Mesodermal cell (in vitro differentiated cells): ENCODE measurements around the gene KLHL6.

Source experiments
- H3K27ac ChIP-seq: 2 replicates; pipeline ENCODE4 v1.7.0; 2013; ENCODE audit warnings: mild to moderate bottlenecking, low read depth, low read length, moderate library complexity; ENCODE audit not compliant: severe bottlenecking
- H3K36me3 ChIP-seq: 2 replicates; pipeline ENCODE4 v1.7.1; 2013; ENCODE audit warnings: mild to moderate bottlenecking, low read length, moderate library complexity; ENCODE audit not compliant: control insufficient read depth, insufficient read depth
- H3K4me1 ChIP-seq: one replicate; pipeline ENCODE4 v1.7.1; 2013; ENCODE audit warnings: mild to moderate bottlenecking, low read length; ENCODE audit not compliant: insufficient read depth, control insufficient read depth, poor library complexity, severe bottlenecking
- H3K4me3 ChIP-seq: 2 replicates; pipeline ENCODE4 v1.7.0; 2013; ENCODE audit warnings: low read length, control low read depth, mild to moderate bottlenecking; ENCODE audit not compliant: insufficient read depth, poor library complexity, severe bottlenecking; ENCODE audit errors: extremely low read depth
- H3K9me3 ChIP-seq: 2 replicates; pipeline ENCODE4 v1.7.1; 2013; ENCODE audit warnings: mild to moderate bottlenecking, low read length, moderate library complexity; ENCODE audit not compliant: control insufficient read depth
- WGBS, 2 experiments: methylation state at CpG; one replicate each; pipeline ENCODE4 v1.1.5; 2013; ENCODE audit warnings: missing lambda C conversion rate in 2 of 2; ENCODE audit not compliant: insufficient coverage in 2 of 2; 5-methylcytosine and 5-hydroxymethylcytosine counted together

The KLHL6 gene

GRCh38 chr3:183491923-183492848, 63.3 kb downstream of the KLHL6 start:
- H3K4me3 ChIP-seq: no peak overlapping the region
- H3K36me3 ChIP-seq: no peaks in the 10 kb centered on the region
- H3K9me3 ChIP-seq: no peaks in the 10 kb centered on the region
- 96 to 97% methylated on average over 41 of the region's 45 CpGs for WGBS, 2 experiments
- H3K4me1 ChIP-seq: no peaks in the 10 kb centered on the region
- H3K27ac ChIP-seq: no peak overlapping the region

GRCh38 chr3:183491109-183491922, 64.2 kb downstream of the KLHL6 start:
- Histone ChIP-seq H3K9me3 (no peaks in the 10 kb centered on the region), H3K4me1 (no peaks in the 10 kb centered on the region), H3K27ac (no peak overlapping the region), H3K36me3 (no peaks in the 10 kb centered on the region), H3K4me3 (no peak overlapping the region)
- 93 to 94% methylated on average over 14 to 19 of the region's 23 CpGs for WGBS, 2 experiments

GRCh38 chr3:183490653-183491052, 64.9 kb downstream of the KLHL6 start:
- WGBS, 2 experiments: 75 to 96% methylated on average over 2 to 4 of the region's 6 CpGs
- Histone ChIP-seq H3K4me3 (no peak overlapping the region), H3K27ac (no peak overlapping the region), H3K4me1 (no peaks in the 10 kb centered on the region), H3K36me3 (no peaks in the 10 kb centered on the region), H3K9me3 (no peaks in the 10 kb centered on the region)

GRCh38 chr3:183490211-183490601, 65.3 kb downstream of the KLHL6 start:
- 92 to 96% methylated on average over 4 to 5 of the region's 9 CpGs for WGBS, 2 experiments
- H3K36me3 ChIP-seq: no peaks in the 10 kb centered on the region
- H3K4me3 ChIP-seq: no peak overlapping the region
- H3K9me3 ChIP-seq: no peaks in the 10 kb centered on the region
- H3K27ac ChIP-seq: no peak overlapping the region
- no peaks in the 10 kb centered on the region for H3K4me1 ChIP-seq

GRCh38 chr3:183489455-183490210, 65.9 kb downstream of the KLHL6 start:
- Histone ChIP-seq H3K4me3 (no peak overlapping the region), H3K27ac (no peak overlapping the region), H3K36me3 (no peaks in the 10 kb centered on the region), H3K4me1 (no peaks in the 10 kb centered on the region), H3K9me3 (no peaks in the 10 kb centered on the region)
- 64 to 87% methylated on average over 3 of the region's 6 CpGs for WGBS, 2 experiments

- Histone ChIP-seq H3K9me3 (no peaks in the 10 kb centered on the region), H3K27ac (no peak overlapping the region), H3K36me3 (no peaks in the 10 kb centered on the region), H3K4me1 (no peaks in the 10 kb centered on the region), H3K4me3 (no peak overlapping the region)
- 57 to 76% methylated on average over 1 to 3 of the region's 3 CpGs for WGBS, 2 experiments
Observed at GRCh38 chr3:183488343-183488742, 67.2 kb downstream of the KLHL6 start.

- Histone ChIP-seq H3K9me3 (no peaks in the 10 kb centered on the region), H3K36me3 (no peaks in the 10 kb centered on the region), H3K4me1 (no peaks in the 10 kb centered on the region), H3K27ac (no peak overlapping the region), H3K4me3 (no peak overlapping the region)
- WGBS, 2 experiments: 92 to 100% methylated on average over 3 to 5 of the region's 6 CpGs
Observed at GRCh38 chr3:183487896-183488295, 67.6 kb downstream of the KLHL6 start.

- Histone ChIP-seq H3K27ac (no peak overlapping the region), H3K36me3 (no peaks in the 10 kb centered on the region), H3K9me3 (no peaks in the 10 kb centered on the region), H3K4me3 (no peak overlapping the region), H3K4me1 (no peaks in the 10 kb centered on the region)
- WGBS, 2 experiments: 68 to 76% methylated on average over 2 to 3 of the region's 4 CpGs
Observed at GRCh38 chr3:183487016-183487415, 68.5 kb downstream of the KLHL6 start.

GRCh38 chr3:183486472-183486871, 69.0 kb downstream of the KLHL6 start:
- Histone ChIP-seq H3K27ac (no peak overlapping the region), H3K36me3 (no peaks in the 10 kb centered on the region), H3K9me3 (no peaks in the 10 kb centered on the region), H3K4me1 (no peaks in the 10 kb centered on the region), H3K4me3 (no peak overlapping the region)
- 95 to 99% methylated on average over 6 of the region's 6 CpGs for WGBS, 2 experiments

- Histone ChIP-seq H3K4me3 (no peak overlapping the region), H3K36me3 (no peaks in the 10 kb centered on the region), H3K4me1 (no peaks in the 10 kb centered on the region), H3K9me3 (no peaks in the 10 kb centered on the region), H3K27ac (no peak overlapping the region)
- 89 to 91% methylated on average over 3 to 6 of the region's 6 CpGs for WGBS, 2 experiments
Observed at GRCh38 chr3:183485585-183485984, 69.9 kb downstream of the KLHL6 start.
